GM12878 (cell line): Measurements from ENCODE around the gene URAD. TPM values are rescaled to one million over a fixed set of nuclear protein-coding genes. Genes with fewer than 3 reads are reported as not detected.

Experiments
- ATAC-seq: fragments of 200-7000 bp; cut with Tn5 transposase; 3 replicates; pipeline ENCODE4 v1.9.1; 2020; ENCODE audit warnings: mild to moderate bottlenecking, moderate library complexity
- BruUV-seq: library from RNA; stranded (reverse); fragments of 400-500 nt; replicated peaks from 2 replicates; lab custom pipeline; 2021; lab: Mats Ljungman, UMichigan
- CTCF ChIA-PET: fragments of 300-600 bp; sonication (Branson Sonifier 250); formaldehyde crosslinking; extraction: SDS; loops from one replicate; lab custom pipeline; 2021; ENCODE audit warnings: inconsistent platforms; lab: Yijun Ruan, JAX
- POLR2A ChIA-PET: fragments of 350-600 bp; formaldehyde crosslinking; extraction: SDS; loops from one replicate; lab custom pipeline; 2021; ENCODE audit warnings: inconsistent platforms; lab: Charles Lee
- RAD21 ChIA-PET: fragments of 300-600 bp; sonication (Branson Sonifier 250); formaldehyde crosslinking; loops from one replicate; lab custom pipeline; 2023; ENCODE audit warnings: antibody characterized with exemption; ENCODE audit not compliant: unreplicated experiment; lab: Charles Lee
- SMC1A ChIA-PET: fragments of 300-600 bp; sonication (Branson Sonifier 250); formaldehyde crosslinking; loops from one replicate; lab custom pipeline; 2023; ENCODE audit not compliant: unreplicated experiment, uncharacterized antibody; lab: Charles Lee
- DNase-seq: peaks from one replicate; pipeline ENCODE4 v3.0.0-alpha.2; 2011; ENCODE audit warnings: low read depth, low spot score
- FAIRE-seq: peaks from 3 replicates; lab custom pipeline; 2011; peaks lifted over from hg19 to GRCh38; lab: Jason Lieb, UNC
- H2AFZ ChIP-seq: 2 replicates; pipeline ENCODE4 v1.6.0; 2011; ENCODE audit warnings: low read depth, low read length, control low read depth; ENCODE audit not compliant: control insufficient read depth
- H3K27ac ChIP-seq: 2 replicates; pipeline ENCODE4 v1.5.1; 2011; ENCODE audit warnings: control low read depth; ENCODE audit not compliant: control insufficient read depth, insufficient read depth
- H3K27me3 ChIP-seq, 2 experiments: replicated peaks in 1 of 2; 2 replicates each; pipeline versions ENCODE4 v1.6.0 to v1.6.1; 2011; ENCODE audit warnings: low read length in 1 of 2; ENCODE audit not compliant: control insufficient read depth in 2 of 2, insufficient read depth in 2 of 2
- H3K36me3 ChIP-seq, 2 experiments: 2 replicates each; pipeline ENCODE4 v1.5.1; 2011; ENCODE audit warnings: low read length in 1 of 2; ENCODE audit not compliant: control insufficient read depth in 2 of 2, insufficient read depth in 2 of 2
- H3K4me1 ChIP-seq: 2 replicates; pipeline ENCODE4 v1.6.1; 2011; ENCODE audit warnings: mild to moderate bottlenecking, low read length, moderate library complexity, mixed read lengths; ENCODE audit not compliant: control insufficient read depth, insufficient read depth
- H3K4me2 ChIP-seq: 2 replicates; pipeline ENCODE4 v1.6.0; 2011; ENCODE audit warnings: control low read depth; ENCODE audit not compliant: control insufficient read depth, insufficient read depth
- H3K4me3 ChIP-seq: fragments of 200-600 bp; sonication (generic); 2 replicates; pipeline ENCODE4 v1.5.1; 2016
- H3K79me2 ChIP-seq: 2 replicates; pipeline ENCODE4 v1.6.0; 2011; ENCODE audit warnings: low read length; ENCODE audit not compliant: control insufficient read depth, insufficient read depth
- H3K9ac ChIP-seq: 2 replicates; pipeline ENCODE4 v1.8.0; 2011; ENCODE audit warnings: low read length, control low read depth, mixed read lengths; ENCODE audit not compliant: control insufficient read depth, insufficient read depth
- H3K9me3 ChIP-seq: replicated peaks from 3 replicates; pipeline ENCODE4 v1.5.1; 2011; ENCODE audit warnings: mild to moderate bottlenecking, low read length; ENCODE audit not compliant: control insufficient read depth, insufficient read depth
- H4K20me1 ChIP-seq: 2 replicates; pipeline ENCODE4 v1.6.0; 2011; ENCODE audit not compliant: control insufficient read depth, insufficient read depth
- ZBTB11 ChIP-seq: fragments of 450-650 bp; formaldehyde crosslinking; IDR thresholded peaks from 2 replicates; pipeline ENCODE4 v1.5.0; 2022; ENCODE audit warnings: mild to moderate bottlenecking, missing genetic modification characterization
- WGBS: methylation state at CpG from one replicate; pipeline ENCODE4 v1.1.6; 2016; ENCODE audit warnings: low lambda C conversion rate; ENCODE audit not compliant: insufficient replicate concordance, insufficient coverage; ENCODE audit errors: missing lambda C conversion rate; 5-methylcytosine and 5-hydroxymethylcytosine counted together
- in situ Hi-C: fragments of 300-500 bp; cut with MboI; formaldehyde crosslinking; loops from 9 replicates; pipeline ENCODE4 v1.14.3; 2018; ENCODE audit warnings: mixed read lengths
- intact Hi-C: fragments of 100-400 bp; cut with micrococcal nuclease; formaldehyde crosslinking; loops from one replicate; pipeline ENCODE4 v1.14.2; 2022; ENCODE audit not compliant: unreplicated experiment
- polyA plus RNA-seq, 11 experiments: library from polyadenylated mRNA; depleted of rRNA in 4 of 11; unstranded in 6 of 11; stranded (reverse) in 5 of 11; fragments of >200 nt; fragmentation: Nextera tagmentation in 4 of 11; fragmentation: Illumina TruSeq in 1 of 11; extraction: Ambion mirVana in 4 of 11; extraction: Trizol in 1 of 11; gene quantifications; 1 replicate in 1 of 11; 2 replicates in 10 of 11; pipeline versions ENCODE4 v1.2.1 to v1.2.3, GENCODE V29; 2011 to 2016; ENCODE audit warnings: inconsistent platforms in 2 of 11, missing spikeins in 2 of 11, low read depth in 1 of 11
- total RNA-seq, 4 experiments: library from RNA; depleted of rRNA in 3 of 4; stranded (reverse); fragments of >200 nt in 3 of 4; fragmentation: Illumina TruSeq in 1 of 4; extraction: Trizol in 1 of 4; gene quantifications; 2 replicates each; pipeline versions ENCODE4 v1.2.1 to v1.2.3, GENCODE V29; 2013 to 2021
- TF ChIP-seq, protein P1 (sequence below): fragments of 450-650 bp; IDR thresholded peaks from 2 replicates; pipeline ENCODE4 v1.6.1; 2016; ENCODE audit warnings: mild to moderate bottlenecking
- TF ChIP-seq, protein P2 (sequence below): IDR thresholded peaks from 2 replicates; pipeline ENCODE4 v1.6.1; 2012; ENCODE audit warnings: mild to moderate bottlenecking, low read depth, low read length

The URAD gene
- total and polyA plus RNA-seq, 10 of the 15 experiments (the other 5 are each of a cell fraction or from before 2014, with no cell fraction given): not detected

DNA sequence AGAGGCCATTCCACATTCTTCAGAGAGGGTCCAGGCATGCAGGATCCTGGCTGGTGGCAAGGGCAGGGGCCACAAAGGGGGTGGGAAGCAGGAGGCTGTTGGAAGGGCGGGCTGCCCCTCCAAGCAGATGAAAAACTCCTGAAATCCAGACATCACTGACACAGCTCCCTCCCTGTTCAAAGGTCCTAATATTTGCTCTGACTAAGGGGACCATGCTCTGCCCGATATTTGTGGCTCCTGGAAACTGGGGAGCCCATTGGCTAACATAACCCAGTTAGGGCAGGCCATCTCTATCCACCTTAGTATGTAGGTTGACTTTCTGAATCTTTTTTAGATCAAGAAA is 16.0 kb downstream of the URAD start:
- Histone ChIP-seq H3K4me2 (no peak overlapping the region), H4K20me1 (no peaks in the 10 kb centered on the region), H2AFZ (no peak overlapping the region), H3K27ac (no peak overlapping the region), H3K9ac (no peak overlapping the region), H3K79me2 (no peaks in the 10 kb centered on the region), H3K36me3 (no peaks in the 10 kb centered on the region), H3K4me1 (no peaks in the 10 kb centered on the region), H3K4me3 (no peak overlapping the region), H3K27me3 (peaks cover 21 to 37% of the 10 kb centered on the region in 2 experiments), H3K9me3 (no peaks in the 10 kb centered on the region)
- in situ Hi-C loops (no loop called here), intact Hi-C loops (no loop called here)
- POLR2A ChIA-PET: no interaction called here
- BruUV-seq: no TSS peak
- no peak for DNase-seq
- RAD21 ChIA-PET: no interaction called here
- FAIRE-seq: no peak
- TF ChIP-seq, protein P1, sequence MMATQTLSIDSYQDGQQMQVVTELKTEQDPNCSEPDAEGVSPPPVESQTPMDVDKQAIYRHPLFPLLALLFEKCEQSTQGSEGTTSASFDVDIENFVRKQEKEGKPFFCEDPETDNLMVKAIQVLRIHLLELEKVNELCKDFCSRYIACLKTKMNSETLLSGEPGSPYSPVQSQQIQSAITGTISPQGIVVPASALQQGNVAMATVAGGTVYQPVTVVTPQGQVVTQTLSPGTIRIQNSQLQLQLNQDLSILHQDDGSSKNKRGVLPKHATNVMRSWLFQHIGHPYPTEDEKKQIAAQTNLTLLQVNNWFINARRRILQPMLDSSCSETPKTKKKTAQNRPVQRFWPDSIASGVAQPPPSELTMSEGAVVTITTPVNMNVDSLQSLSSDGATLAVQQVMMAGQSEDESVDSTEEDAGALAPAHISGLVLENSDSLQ: no peak
- TF ChIP-seq, protein P2, sequence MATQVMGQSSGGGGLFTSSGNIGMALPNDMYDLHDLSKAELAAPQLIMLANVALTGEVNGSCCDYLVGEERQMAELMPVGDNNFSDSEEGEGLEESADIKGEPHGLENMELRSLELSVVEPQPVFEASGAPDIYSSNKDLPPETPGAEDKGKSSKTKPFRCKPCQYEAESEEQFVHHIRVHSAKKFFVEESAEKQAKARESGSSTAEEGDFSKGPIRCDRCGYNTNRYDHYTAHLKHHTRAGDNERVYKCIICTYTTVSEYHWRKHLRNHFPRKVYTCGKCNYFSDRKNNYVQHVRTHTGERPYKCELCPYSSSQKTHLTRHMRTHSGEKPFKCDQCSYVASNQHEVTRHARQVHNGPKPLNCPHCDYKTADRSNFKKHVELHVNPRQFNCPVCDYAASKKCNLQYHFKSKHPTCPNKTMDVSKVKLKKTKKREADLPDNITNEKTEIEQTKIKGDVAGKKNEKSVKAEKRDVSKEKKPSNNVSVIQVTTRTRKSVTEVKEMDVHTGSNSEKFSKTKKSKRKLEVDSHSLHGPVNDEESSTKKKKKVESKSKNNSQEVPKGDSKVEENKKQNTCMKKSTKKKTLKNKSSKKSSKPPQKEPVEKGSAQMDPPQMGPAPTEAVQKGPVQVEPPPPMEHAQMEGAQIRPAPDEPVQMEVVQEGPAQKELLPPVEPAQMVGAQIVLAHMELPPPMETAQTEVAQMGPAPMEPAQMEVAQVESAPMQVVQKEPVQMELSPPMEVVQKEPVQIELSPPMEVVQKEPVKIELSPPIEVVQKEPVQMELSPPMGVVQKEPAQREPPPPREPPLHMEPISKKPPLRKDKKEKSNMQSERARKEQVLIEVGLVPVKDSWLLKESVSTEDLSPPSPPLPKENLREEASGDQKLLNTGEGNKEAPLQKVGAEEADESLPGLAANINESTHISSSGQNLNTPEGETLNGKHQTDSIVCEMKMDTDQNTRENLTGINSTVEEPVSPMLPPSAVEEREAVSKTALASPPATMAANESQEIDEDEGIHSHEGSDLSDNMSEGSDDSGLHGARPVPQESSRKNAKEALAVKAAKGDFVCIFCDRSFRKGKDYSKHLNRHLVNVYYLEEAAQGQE: no peak
- no peak for TF ChIP-seq ZBTB11 (CRISPR knock-in tag)
- CTCF ChIA-PET: interaction anchor here (0.8 kb wide), 1 partner anchor 10 kb away, joined by 3 read pairs; no protein-coding TSS in a partner anchor
- no peak for ATAC-seq
- 15% methylated on average over 2 of the region's 2 CpGs for WGBS
- SMC1A ChIA-PET: no interaction called here
